ENCODE measurements around the gene USH2A.
"Not testable (repeated sequence)": the region's sequence is repeated elsewhere in the genome, so short reads cannot be mapped to it uniquely, and the experiment has no call there.

USH2A gene

DNA sequence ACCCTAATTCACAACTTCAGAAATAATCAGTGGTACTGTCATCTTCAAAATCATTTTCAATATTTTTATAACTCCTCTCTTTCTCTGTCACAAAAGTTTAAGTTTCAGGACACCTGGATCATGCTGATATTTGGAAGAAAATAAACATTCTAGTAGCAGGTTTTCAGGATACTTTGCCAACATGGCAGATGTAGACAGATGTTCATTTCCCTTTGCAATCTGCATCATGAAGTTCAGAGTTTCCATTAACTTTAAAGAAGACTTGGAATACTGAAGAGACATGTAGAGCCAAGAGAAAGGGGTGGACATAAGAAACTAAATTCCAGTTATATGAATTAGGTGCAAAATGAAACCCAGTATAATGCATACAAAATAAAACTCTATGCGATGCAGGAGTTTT, 218.1 kb downstream of the USH2A start:
- DNase-seq (ENCODE audit: low read depth) = no peak

DNA sequence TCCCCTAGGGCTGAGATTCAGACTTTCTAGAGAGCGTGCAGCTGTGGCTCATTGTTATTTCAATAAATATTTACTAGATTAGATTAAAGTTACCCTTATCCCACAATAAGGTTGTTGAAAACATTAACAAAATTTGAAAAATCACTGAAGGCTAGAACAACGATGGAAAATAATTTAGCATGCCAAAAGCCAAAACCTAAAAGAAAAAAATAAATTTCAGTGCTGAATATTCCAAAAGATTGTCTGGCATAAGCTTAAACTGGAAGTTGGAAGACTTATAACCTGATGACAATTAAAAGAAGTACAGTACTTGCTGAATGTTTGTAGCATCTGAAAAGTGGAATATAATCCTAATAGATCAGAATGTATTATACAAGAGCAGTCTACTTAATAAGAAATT, 221.3 kb downstream of the USH2A start:
- DNase-seq (ENCODE audit: low read depth) = no peak

DNA sequence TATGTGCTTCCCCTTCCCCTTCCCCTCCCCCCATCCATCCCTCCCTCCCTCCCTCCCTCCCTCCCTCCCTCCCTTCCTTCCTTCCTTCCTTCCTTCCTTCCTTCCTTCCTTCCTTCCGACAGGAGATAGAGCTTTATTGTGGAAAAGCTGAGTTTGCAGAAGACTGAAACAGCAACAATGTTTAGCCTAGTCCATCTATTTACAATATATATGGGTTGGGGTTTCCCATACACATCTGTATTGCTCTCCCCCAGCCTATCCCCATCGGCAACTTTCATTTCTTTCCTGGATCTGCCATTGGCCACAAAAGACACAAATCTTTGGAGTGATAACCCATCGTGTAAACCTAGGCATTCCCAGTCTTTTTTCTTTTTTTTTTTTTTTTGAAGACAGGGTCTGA, 222.3 kb downstream of the USH2A start:
- no peak for DNase-seq (ENCODE audit: low read depth)

DNA sequence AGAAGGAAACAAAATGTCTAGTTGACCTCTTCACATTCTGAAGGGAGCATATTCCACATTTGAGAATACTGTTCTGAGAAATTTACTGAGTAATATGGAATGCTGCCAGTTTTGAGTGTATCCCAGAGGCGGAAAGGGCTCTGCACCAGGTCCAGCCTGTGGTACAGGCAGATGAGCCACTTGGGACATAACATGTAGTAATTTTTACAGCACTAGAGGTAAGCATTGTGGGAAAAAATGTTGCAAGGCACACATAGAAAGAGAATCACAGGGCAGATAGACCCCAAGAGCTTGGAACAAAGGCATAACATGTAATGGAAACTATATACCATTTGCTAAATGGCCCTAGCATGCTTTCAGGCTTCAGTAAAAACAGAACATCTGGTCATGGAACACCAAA, 228.5 kb downstream of the USH2A start:
- DNase-seq (ENCODE audit: low read depth) = no peak

DNA sequence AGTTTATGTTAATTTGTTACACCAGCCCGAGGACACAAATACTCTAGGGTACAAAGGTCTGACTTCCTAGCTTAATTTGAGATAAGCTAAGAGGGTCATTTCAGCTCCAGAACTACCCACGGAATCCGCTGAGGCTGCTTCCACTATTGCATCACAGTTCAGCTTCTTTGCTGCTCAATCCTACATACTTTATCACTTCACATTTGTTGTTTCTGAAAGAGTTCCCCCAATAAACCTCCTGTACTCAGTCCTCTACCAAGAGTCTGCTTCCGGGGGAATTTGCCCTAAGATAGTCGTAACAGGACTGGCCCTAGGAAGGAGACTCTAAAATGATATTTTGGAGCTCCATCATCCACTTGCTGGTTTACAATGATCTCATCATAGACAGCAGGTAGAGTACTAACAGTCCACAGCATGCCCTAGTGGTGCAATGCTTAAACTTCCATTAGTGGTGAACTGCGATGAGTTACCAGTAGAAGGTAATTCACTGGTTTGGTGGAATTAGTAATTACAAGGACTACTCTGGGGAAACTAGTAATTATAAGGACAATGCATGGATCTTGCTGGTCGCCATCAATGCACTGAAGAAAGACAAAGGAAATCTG, 229.3 kb downstream of the USH2A start:
- no peak for DNase-seq (ENCODE audit: low read depth)

DNA sequence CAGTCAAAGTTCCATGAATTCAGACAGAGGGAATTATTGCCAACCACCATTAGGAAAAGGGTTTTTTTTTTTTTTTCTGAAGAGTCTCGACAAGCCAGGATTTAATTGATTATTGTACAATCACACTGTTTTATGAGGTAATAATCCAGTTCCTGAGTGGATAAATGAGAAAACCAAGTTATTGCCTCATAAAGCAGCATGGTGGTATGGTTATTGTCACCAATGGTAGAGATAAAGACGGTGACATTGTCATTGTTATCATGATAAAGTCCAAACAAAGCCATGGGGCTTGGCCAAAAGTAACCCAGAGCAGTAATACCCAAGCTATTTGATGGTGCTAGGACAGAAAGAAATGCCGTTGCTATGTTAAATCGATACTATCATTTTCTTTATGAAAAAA, 232.8 kb downstream of the USH2A start:
- no peak for DNase-seq (ENCODE audit: low read depth)

DNA sequence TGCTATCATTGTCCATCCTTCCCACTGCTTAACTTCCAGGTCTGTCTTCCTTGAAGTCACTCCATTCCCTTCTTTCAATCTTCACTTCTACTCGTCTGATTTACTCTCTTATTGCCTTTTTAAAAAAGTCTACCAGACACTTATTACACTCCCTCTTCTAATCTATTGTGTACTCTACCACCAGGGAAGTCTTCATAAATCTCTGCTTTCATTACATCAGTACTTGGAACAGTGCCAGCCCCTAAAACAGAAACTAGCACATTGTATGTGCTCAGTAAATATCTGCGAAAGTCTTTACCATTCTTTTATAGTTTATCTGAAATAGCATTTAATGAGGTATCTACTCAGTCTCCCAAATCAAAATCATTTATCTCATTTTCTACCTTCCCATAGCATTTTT, 236.4 kb downstream of the USH2A start:
- DNase-seq (ENCODE audit: low read depth) = no peak

DNA sequence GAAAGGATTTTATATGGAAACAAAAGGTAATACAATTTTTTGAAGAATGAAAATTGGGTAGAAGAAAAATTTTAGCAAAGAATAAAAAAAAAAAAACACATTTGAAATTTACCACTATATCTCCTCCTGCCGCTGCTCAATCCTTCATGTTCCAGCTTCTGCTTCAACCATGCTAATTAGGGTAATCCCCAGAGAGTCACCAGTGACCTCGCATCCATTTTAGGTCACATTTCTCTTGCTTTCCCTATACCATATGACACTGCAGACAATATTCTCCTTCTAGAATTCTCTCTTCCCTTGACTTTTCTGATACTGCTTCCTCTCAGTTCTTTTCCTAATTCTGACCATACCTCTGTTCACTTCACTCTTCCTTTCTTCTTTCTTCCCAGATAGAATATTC, 237.1 kb downstream of the USH2A start:
- DNase-seq (ENCODE audit: low read depth) = no peak

DNA sequence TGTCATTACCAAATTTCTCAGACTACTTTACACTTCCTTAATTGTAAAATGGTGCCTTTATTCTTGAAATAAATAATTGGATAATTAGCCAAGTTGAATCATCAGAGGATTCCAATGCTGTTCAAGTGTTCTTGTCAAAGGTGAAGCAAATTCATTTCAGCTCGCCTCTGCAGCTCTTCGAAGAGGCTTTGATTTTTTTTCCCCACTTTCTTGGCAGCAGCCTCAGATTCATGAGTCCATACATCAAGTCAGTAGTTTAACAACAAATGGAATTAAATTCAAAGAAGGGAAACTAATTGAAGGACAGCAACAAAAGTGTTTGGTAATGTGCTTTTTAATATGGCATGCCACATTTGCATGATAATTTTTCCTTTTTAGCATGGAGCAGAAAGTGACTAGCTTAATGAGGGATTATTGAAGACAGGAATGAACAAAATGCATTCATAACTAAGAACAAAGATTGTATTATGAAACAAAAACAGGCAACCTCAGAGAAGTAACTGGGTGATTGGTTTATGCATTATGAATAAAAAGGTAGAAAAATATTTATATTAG, 239.0 kb downstream of the USH2A start:
- no peak for DNase-seq (ENCODE audit: low read depth)

DNA sequence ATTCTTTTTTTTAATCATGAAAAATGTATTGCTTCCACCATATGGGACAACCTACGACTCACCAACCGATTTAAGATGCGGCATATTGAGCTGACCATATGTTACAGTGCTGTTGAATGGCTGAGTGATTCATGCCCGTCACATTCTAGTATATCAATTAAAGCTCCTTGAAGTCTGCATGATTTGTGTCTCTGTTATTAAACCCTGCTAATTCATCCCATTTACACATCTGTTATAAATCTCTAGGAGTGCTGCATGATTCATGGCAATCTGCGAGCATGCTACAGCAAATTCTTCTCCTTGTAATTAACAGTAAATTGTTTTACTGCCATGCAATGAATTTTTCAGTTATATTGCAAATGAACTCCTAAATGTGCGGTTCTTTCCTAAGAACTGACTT, 239.8 kb downstream of the USH2A start:
- peak; percentile 51 for DNase-seq (ENCODE audit: low read depth)

DNA sequence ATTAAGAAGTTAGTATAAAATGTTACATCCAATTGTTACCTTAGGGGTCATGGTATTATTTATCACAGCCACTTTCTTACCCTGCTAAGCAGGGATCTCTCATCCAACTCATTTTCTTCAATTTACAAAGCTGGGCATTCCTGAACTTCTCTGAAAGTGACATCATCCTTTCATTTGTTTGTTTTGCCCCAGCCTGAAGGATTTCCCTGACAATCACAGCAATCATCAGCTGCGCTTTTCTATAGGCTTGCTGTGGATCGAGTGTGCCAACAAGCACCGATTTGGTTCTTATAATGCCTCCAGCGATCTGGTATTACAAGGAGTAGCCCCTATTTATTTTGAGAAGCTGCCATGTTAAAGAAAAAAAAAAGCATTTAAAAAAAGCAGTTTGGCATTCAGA, 240.2 kb downstream of the USH2A start:
- peak; percentile 24 for DNase-seq (ENCODE audit: low read depth)

DNA sequence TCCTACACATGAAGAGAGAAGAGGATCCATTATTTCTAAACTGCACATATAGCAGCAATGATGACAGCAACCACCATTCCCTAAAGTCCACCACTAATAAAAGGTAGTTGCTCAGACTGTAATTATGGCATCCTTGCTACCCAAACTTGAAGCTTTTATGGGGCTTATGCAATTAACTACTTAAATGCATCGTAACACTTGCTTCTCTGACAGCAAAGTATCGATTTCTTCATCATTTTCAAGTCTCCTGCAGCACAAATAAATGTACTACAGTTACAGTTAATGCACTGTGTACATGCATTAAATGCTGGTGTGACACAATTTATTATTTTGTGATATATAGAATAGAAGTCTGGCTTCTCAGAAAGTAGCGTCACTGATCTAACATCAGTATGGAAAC, 241.7 kb downstream of the USH2A start:
- no peak for DNase-seq (ENCODE audit: low read depth)

DNA sequence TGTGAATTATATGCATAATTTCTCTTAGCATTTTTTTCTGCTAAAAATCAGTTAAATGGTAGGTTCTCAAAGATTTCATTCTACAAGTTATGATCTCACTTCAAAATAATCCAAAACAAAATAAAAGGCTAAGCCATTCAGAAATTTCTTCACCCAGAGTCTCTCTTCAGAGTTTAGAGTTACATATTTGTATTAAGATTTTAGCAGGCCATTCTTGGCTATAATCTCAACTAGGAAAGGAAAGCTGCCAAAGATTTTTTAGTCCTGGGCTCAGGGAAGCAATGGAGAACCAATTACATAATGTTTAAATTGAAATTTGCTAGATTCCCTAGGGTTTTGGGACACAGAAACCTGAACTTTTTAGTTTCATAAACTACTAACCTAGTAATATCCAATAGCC, 245.0 kb downstream of the USH2A start:
- DNase-seq (ENCODE audit: low read depth) = peak; percentile 27

DNA sequence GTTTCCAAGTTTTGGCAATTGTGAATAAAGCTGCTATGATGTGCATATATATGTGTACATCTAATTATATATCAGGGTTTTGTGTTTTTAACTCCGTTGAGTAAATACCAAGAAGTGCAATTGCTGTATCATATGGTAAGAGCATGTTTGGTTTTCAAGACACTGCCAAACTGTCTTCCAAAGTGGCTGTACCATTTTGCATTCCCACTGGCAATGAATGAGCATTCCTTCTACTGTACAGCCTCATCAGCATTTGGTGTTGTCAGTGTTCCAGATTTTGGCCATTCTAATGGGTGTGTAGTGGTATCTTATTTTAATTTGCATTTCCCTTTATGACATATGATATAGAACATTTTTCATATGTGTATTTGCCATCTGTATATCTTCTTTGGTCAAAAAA, 246.3 kb downstream of the USH2A start:
- DNase-seq (ENCODE audit: low read depth) = no peak

DNA sequence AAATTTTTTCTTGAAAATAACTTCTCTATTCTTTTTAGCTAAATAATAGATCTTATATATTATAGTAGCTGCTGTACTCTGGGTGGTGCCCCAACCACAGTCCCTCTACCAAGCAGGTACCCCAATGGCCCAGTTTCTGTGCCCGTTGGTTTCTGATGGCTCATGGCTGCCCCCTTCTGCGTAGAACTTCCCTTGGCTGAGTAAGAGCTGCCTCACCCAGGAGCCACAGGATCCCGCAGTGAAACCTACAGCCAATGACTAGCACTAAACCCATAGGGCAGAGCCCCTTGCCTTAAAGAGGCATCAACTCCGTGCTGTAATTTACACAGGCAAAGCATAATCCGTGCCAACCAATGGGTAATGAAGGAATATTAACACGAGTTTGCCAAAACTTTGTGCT, 247.5 kb downstream of the USH2A start:
- no peak for DNase-seq (ENCODE audit: low read depth)

DNA sequence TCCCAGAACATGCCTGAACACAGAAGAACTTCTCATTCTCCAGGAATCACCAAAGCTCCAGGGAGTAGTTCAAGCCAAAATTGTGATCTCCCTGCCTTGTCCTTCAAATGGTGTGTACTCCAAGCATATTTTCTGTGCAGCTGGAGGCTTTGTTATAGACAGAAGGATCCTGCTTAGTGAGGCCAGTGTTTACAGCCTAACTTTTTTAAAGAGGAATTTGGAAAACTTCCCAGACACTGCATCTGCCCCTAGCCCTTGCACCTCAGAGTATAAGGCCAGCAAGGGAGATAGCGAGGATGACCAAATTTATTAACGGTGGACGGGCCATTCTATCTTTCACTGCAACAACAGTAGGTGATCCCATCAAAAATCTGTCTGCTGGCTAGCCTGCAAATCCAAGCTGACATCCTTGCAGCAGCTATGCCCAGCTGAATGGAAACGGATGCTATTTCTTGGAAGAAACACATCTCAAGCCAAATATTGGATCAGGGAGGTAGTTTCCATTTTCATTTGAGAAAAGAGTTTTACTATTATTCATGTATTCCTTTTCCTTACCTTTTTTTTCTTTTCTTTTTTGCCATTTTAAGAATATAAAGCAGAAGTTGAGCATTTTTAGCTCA, 249.8 kb downstream of the USH2A start:
- DNase-seq (ENCODE audit: low read depth) = no peak

DNA sequence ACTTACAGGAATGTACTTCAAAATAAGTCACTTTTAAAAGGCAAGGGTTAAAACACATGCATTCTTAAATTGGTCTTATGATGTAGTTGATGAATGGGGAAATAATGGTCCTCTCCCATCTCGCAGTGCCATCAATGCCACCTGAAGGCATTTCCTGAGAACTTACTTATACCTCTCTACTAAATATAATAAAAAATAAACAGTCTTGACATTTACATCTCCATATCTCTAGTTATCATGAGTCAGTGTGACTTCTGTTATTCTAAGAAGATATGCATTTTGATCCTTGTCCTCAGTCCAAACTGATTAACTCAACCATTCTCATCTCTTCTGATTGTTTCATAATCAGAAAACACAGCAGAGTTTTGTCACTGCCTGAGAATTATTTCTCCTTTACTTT, 253.9 kb downstream of the USH2A start:
- DNase-seq (ENCODE audit: low read depth) = no peak

DNA sequence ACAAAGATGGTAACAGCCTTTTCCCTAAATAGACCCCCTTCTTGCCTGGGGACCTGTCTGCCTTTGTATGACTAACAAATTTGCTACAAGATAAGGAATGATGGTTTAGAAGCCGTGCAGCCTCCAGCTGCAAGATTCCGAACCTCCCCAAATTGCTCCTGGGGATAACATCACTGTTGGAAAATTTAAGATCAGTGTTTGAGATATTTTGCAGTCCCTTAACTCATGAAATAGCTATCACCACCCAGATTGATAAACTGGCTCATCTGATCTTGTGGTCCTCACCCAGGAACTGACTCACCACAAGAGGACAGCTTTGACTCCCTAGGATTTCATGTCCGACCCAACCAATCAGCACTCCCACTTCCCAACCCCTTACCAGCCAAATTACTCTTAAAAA, 254.7 kb downstream of the USH2A start:
- DNase-seq (ENCODE audit: low read depth) = no peak

DNA sequence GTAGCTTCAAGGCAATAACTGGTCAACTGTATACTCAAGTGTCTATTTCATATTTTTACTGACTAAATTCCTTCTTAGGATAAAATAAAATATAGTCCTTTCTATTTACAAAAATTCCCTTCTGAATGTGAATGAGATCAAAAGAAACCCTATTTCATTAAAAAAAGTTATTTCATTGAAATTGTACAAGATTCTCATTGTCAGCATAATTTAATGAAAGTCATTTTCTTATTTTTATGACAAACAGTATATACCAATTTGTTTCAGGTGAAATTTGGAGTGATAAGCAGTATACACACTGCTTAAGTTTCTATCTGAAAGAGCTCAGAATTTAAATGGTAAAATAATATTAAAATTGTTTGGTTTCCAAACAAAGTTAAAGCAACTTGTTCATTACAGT, 269.2 kb downstream of the USH2A start:
- DNase-seq (ENCODE audit: low read depth) = no peak

DNA sequence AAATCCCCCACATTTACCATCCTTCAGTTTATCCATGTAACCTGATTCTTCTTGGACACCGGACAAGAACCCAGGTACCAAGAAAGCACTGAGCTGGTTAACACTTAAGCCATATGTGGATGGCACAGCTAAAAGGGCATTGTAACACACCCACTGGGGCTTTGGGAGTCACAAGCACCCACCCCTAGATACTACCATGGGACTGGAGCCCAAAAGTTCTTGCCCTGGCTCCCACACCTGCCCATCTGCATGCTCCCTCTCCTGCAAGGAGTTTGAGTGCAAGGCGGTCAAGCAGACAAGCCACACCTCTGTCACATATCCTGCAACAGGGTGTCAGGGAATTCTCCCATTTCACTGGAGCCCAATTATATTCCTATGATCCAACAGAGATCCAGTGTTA, 270.1 kb downstream of the USH2A start:
- no peak for DNase-seq (ENCODE audit: low read depth)

DNA sequence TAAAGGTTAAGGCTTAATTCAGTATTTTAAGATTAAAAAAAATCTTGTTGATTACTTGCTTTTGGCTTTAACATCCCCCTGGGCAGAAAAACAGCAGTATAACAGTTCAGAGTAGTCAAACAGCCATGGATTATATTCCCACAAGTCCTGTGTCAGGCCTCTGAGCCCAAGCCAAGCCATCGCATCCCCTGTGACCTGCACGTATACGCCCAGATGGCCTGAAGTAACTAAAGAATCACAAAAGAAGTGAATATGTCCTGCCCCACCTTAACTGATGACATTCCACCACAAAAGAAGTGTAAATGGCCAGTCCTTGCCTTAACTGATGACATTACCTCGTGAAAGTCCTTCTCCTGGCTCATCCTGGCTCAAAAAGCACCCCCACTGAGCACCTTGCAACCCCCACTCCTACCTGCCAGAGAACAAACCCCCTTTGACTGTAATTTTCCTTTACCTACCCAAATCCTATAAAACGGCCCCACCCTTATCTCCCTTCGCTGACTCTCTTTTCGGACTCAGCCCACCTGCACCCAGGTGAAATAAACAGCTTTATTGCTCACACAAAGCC, 277.7 kb downstream of the USH2A start:
- not testable (repeated sequence) for DNase-seq (ENCODE audit: low read depth)

DNA sequence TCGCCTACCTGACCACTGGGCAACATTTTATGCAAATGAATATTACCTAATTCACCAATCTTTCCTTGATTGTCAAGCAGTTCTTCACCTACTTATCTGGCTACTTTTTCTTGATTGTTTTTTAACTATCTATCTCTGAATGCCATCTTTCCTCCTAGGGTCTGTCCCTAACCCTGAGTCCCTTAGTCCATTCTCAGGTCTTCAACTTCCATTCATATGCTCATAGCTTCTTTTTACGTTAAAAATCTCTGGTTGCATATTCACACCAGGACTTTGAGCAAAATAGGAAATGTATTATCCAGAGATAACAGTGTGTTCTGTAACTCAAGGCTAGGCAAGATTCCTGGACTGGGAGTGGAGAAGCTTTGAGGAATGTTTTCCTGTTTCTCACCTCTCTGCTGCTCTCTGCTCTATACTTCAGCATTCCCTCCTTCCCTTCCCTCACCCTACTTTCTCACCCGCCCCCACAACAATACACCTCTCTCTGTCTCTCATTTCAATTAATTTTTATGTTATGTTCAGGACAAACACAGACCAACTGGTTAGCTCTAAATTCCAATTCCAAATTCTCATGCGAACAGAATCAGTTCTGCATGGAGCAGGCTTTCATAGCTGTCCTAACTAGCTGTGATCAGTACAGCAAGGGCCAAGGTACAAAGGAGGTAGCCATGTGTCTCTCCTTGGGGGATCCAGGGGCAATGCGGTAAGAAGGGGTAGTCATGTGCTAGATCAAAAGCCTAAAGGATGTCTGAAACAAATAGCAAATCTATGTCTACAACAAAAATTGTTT, 278.4 kb downstream of the USH2A start:
- no peak for DNase-seq (ENCODE audit: low read depth)

DNA sequence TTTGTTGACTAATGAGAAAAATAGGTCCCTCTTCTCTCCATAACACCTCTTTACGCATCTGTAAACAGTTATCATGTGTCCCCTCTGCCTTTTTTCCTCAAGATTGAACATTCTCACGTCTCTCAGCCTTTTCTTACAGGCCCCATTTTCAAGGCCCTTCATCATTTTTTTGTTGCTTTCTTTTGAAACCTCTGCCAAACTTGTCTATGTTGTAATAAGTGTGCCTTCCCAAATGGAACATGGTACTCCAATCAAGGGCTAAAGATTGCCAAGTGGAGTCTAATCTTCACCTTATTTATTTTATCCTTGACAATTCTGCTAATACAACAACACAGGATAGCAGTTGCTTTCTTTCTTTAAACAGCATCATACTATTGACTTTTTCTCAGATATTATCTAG, 280.3 kb downstream of the USH2A start:
- no peak for DNase-seq (ENCODE audit: low read depth)
